GM12872 (cell line): ENCODE measurements around the gene UGT1A8.
"Not testable (repeated sequence)": the region's sequence is repeated elsewhere in the genome, so short reads cannot be mapped to it uniquely, and the experiment has no call there.

Experiments
- TF ChIP-seq, protein P1 (sequence below): IDR thresholded peaks from 3 replicates; pipeline ENCODE4 v1.5.1; 2011; ENCODE audit warnings: low read depth, mild to moderate bottlenecking, low read length, moderate library complexity; ENCODE audit not compliant: insufficient read depth

UGT1A8 gene

GRCh38 chr2:233627331-233628025 lies 10.0 kb downstream of the UGT1A8 start:
- TF ChIP-seq, protein P1, sequence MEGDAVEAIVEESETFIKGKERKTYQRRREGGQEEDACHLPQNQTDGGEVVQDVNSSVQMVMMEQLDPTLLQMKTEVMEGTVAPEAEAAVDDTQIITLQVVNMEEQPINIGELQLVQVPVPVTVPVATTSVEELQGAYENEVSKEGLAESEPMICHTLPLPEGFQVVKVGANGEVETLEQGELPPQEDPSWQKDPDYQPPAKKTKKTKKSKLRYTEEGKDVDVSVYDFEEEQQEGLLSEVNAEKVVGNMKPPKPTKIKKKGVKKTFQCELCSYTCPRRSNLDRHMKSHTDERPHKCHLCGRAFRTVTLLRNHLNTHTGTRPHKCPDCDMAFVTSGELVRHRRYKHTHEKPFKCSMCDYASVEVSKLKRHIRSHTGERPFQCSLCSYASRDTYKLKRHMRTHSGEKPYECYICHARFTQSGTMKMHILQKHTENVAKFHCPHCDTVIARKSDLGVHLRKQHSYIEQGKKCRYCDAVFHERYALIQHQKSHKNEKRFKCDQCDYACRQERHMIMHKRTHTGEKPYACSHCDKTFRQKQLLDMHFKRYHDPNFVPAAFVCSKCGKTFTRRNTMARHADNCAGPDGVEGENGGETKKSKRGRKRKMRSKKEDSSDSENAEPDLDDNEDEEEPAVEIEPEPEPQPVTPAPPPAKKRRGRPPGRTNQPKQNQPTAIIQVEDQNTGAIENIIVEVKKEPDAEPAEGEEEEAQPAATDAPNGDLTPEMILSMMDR = no peak

DNA sequence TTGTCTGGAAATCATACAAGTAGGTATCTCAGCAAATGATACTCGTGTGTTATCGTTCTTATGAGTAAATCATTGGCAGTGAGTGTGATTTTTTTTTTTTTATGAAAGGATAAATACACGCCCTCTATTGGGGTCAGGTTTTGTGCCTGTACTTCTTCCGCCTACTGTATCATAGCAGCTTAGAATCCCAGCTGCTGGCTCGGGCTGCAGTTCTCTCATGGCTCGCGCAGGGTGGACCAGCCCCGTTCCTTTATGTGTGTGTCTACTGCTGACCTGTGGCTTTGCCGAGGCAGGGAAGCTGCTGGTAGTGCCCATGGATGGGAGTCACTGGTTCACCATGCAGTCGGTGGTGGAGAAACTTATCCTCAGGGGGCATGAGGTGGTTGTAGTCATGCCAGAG lies 18.9 kb downstream of the UGT1A8 start, which contains the start of gene UGT1A10:
TSS of gene UGT1A10 (plus strand) at position 143 of the 400 bp plus-strand sequence. CDS start at position 218, 75 bp downstream.
- TF ChIP-seq, protein P1 = not testable (repeated sequence)

DNA sequence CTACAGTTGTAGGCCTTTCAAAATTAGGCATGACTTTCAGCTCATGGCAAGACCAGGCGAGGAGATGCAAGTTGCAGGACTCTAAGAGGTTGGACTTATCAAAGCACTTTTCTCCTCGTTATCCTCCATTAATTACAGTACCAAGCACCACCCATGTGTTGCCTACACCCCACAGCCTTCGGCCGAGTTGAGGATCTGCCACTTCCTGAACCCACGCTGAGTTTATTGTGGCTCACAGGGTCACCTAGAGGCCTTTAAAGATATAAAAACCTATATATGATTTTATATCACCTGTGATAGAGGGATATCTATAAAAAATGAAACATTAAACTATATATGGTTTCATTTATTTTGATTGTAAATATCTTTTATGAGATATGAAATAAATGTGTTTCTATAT lies 21.4 kb downstream of the UGT1A8 start:
- TF ChIP-seq, protein P1 = no peak

GRCh38 chr2:233639860-233640259 lies 22.4 kb downstream of the UGT1A8 start:
- TF ChIP-seq, protein P1 = no peak

DNA sequence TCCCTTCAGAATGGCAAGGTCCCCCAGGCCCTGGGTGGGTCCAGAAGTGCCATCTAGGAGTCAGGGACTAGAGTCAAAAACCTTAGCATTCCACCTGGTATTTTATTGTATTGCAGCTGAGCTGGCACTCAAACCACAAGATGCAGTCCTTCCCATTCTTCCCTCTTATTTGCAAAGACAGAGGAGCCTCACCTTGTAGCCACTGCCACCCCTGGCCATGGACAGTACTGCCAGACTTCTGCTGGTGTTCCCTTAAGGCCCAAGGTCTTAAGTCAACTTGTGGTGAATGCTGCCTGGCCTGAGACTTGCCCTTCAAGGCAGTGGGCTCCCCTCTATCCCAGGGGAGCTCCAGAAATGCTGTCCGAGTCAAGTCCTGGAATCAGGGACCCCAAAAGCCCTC lies 25.7 kb downstream of the UGT1A8 start:
- TF ChIP-seq, protein P1 = peak; percentile 41

- TF ChIP-seq, protein P1 = no peak
Measured at GRCh38 chr2:233650981-233651380, 33.5 kb downstream of the UGT1A8 start.

DNA sequence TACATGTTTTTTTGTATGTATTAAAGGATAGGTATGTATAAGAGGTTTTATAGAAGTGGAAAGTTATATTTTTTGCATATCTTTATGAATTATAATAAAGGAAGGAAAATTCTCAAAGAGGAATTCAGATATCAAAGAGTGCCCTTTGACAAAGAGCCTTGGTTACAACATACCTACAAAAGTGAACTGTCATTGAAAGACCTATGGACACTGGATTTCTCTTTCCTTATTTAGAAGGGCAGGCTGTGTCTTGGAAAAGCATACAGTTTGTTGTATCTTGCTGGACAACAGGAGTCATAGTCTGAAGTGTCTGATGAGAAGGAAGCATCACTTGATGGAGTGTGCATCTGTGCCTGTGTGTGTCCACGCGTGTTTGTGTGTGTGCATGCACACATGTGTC lies 34.0 kb downstream of the UGT1A8 start:
- TF ChIP-seq, protein P1 = no peak
